H1 (cell line): ENCODE data around the gene HMGN3. TPM values are rescaled to one million over a fixed set of nuclear protein-coding genes. Genes with fewer than 3 reads are reported as not detected.

ENCODE experiments used
- CTCF ChIA-PET: fragments of 300-600 bp; sonication (Branson Sonifier 250); formaldehyde crosslinking; loops from one replicate; lab custom pipeline; 2021; ENCODE audit not compliant: partially characterized antibody; lab: Charles Lee
- POLR2A ChIA-PET: fragments of 300-600 bp; sonication (Branson Sonifier 250); formaldehyde crosslinking; loops from one replicate; lab custom pipeline; 2021; ENCODE audit warnings: inconsistent platforms; ENCODE audit not compliant: partially characterized antibody; lab: Charles Lee
- DNase-seq, 2 experiments: peaks; one replicate each; pipeline versions ENCODE4 v3.0.0 to v3.0.0-alpha.2; 2010 to 2022; ENCODE audit warnings: low spot score in 2 of 2, low read depth in 1 of 2, mixed read lengths in 1 of 2
- FAIRE-seq: peaks from 2 replicates; lab custom pipeline; 2011; peaks lifted over from hg19 to GRCh38; lab: Jason Lieb, UNC
- H2AFZ ChIP-seq: 2 replicates; pipeline ENCODE4 v1.8.1; 2012; ENCODE audit warnings: low read length, inconsistent platforms
- H2AK5ac ChIP-seq: 2 replicates; pipeline ENCODE4 v1.6.1; 2013; ENCODE audit warnings: low read depth, low read length
- H2BK120ac ChIP-seq: replicated peaks from 2 replicates; pipeline ENCODE3; 2013; ENCODE audit warnings: low read depth, low read length, inconsistent platforms
- H2BK12ac ChIP-seq: 2 replicates; pipeline ENCODE4 v1.6.1; 2013; ENCODE audit warnings: low read depth, low read length
- H2BK15ac ChIP-seq: 2 replicates; pipeline ENCODE4 v1.6.1; 2013; ENCODE audit warnings: low read length
- H2BK20ac ChIP-seq: 2 replicates; pipeline ENCODE4 v1.6.1; 2013; ENCODE audit warnings: low read length
- H2BK5ac ChIP-seq: 2 replicates; pipeline ENCODE4 v1.6.1; 2013; ENCODE audit warnings: low read depth, low read length
- H3K14ac ChIP-seq: 2 replicates; pipeline ENCODE4 v1.6.1; 2013; ENCODE audit warnings: inconsistent platforms; ENCODE audit not compliant: insufficient read length
- H3K18ac ChIP-seq: 2 replicates; pipeline ENCODE4 v1.6.1; 2013; ENCODE audit warnings: low read length; ENCODE audit errors: extremely low read depth
- H3K23ac ChIP-seq: 2 replicates; pipeline ENCODE4 v1.6.1; 2013; ENCODE audit warnings: inconsistent platforms; ENCODE audit not compliant: insufficient read length
- H3K23me2 ChIP-seq: 2 replicates; pipeline ENCODE4 v1.6.1; 2013; ENCODE audit warnings: low read depth, low read length
- H3K27ac ChIP-seq: 2 replicates; pipeline ENCODE4 v1.6.1; 2011; ENCODE audit warnings: low read depth, low read length, inconsistent platforms
- H3K27me3 ChIP-seq, 4 experiments: replicated peaks in 1 of 4; 1 replicate in 1 of 4; 2 replicates in 3 of 4; pipeline versions ENCODE4 v1.6.1 to v1.8.1; 2011 to 2013; ENCODE audit warnings: low read length in 3 of 4, mild to moderate bottlenecking in 3 of 4, inconsistent platforms in 2 of 4, mixed read lengths in 2 of 4, moderate library complexity in 1 of 4; ENCODE audit not compliant: control insufficient read depth in 3 of 4, insufficient read depth in 3 of 4; ENCODE audit errors: extremely low read depth in 1 of 4
- H3K36me3 ChIP-seq, 4 experiments: 2 replicates each; pipeline versions ENCODE4 v1.6.1 to v1.8.1; 2011 to 2013; ENCODE audit warnings: mild to moderate bottlenecking in 4 of 4, low read length in 3 of 4, moderate library complexity in 2 of 4, control low read depth in 1 of 4, inconsistent platforms in 1 of 4; ENCODE audit not compliant: insufficient read depth in 4 of 4, control insufficient read depth in 2 of 4
- H3K4ac ChIP-seq: replicated peaks from 2 replicates; pipeline ENCODE3; 2013; ENCODE audit warnings: low read length, low read depth, mixed read lengths, inconsistent platforms; ENCODE audit not compliant: insufficient read length
- H3K4me1 ChIP-seq, 4 experiments: replicated peaks in 1 of 4; 1 replicate in 1 of 4; 2 replicates in 3 of 4; pipeline versions ENCODE4 v1.6.1 to v1.8.1; 2011 to 2013; ENCODE audit warnings: low read length in 3 of 4, inconsistent platforms in 2 of 4, mixed read lengths in 1 of 4; ENCODE audit not compliant: insufficient read depth in 4 of 4, control insufficient read depth in 3 of 4
- H3K4me2 ChIP-seq, 2 experiments: 2 replicates each; pipeline versions ENCODE4 v1.6.1 to v1.8.1; 2011 to 2013; ENCODE audit warnings: low read depth in 2 of 2, low read length in 2 of 2, control low read depth in 1 of 2, inconsistent platforms in 1 of 2, mild to moderate bottlenecking in 1 of 2; ENCODE audit not compliant: insufficient read depth in 1 of 2
- H3K4me3 ChIP-seq, 4 experiments: fragments of 200-600, 300-600 bp in 1 of 4; sonication (generic), shearing (Covaris generic), sonication (Bioruptor Twin) in 1 of 4; 2 replicates each; pipeline versions ENCODE4 v1.5.1 to v1.8.1; 2011 to 2016; ENCODE audit warnings: low read length in 4 of 4, low read depth in 3 of 4, control low read depth in 2 of 4, inconsistent platforms in 2 of 4, mild to moderate bottlenecking in 2 of 4, mixed read lengths in 1 of 4, moderate library complexity in 1 of 4; ENCODE audit not compliant: insufficient read depth in 2 of 4; ENCODE audit errors: extremely low read depth in 1 of 4
- H3K56ac ChIP-seq: replicated peaks from 2 replicates; pipeline ENCODE3; 2013; ENCODE audit warnings: low read depth, mild to moderate bottlenecking, mixed read lengths, low read length, inconsistent platforms; ENCODE audit not compliant: insufficient read length
- H3K79me1 ChIP-seq: 2 replicates; pipeline ENCODE4 v1.6.1; 2013; ENCODE audit warnings: low read depth, low read length, control low read depth
- H3K79me2 ChIP-seq, 2 experiments: 2 replicates each; pipeline versions ENCODE4 v1.6.1 to v1.8.1; 2012 to 2013; ENCODE audit warnings: low read length in 2 of 2, mild to moderate bottlenecking in 2 of 2, inconsistent platforms in 1 of 2; ENCODE audit not compliant: insufficient read depth in 2 of 2, control insufficient read depth in 1 of 2
- H3K9ac ChIP-seq, 4 experiments: replicated peaks in 1 of 4; 1 replicate in 1 of 4; 2 replicates in 3 of 4; pipeline versions ENCODE4 v1.6.1 to v1.8.1; 2011 to 2013; ENCODE audit warnings: low read depth in 3 of 4, low read length in 3 of 4, control low read depth in 2 of 4, mild to moderate bottlenecking in 2 of 4, moderate library complexity in 2 of 4, inconsistent platforms in 1 of 4; ENCODE audit errors: extremely low read depth in 1 of 4
- H3K9me3 ChIP-seq, 2 experiments: 2 replicates each; pipeline versions ENCODE4 v1.6.1 to v1.8.1; 2012 to 2013; ENCODE audit warnings: mild to moderate bottlenecking in 2 of 2, moderate library complexity in 2 of 2, control low read depth in 1 of 2, inconsistent platforms in 1 of 2, low read depth in 1 of 2, low read length in 1 of 2, mixed read lengths in 1 of 2; ENCODE audit not compliant: insufficient read depth in 2 of 2
- H4K20me1 ChIP-seq, 2 experiments: replicated peaks in 1 of 2; 2 replicates each; pipeline versions ENCODE3 to v1.8.1; 2011 to 2013; ENCODE audit warnings: inconsistent platforms in 2 of 2, low read length in 2 of 2, mild to moderate bottlenecking in 1 of 2; ENCODE audit not compliant: insufficient read depth in 2 of 2, control insufficient read depth in 1 of 2
- H4K5ac ChIP-seq: 2 replicates; pipeline ENCODE4 v1.6.1; 2013; ENCODE audit warnings: low read length, low read depth, mixed read lengths, inconsistent platforms; ENCODE audit not compliant: insufficient read length
- H4K8ac ChIP-seq: 2 replicates; pipeline ENCODE4 v1.8.0; 2013; ENCODE audit warnings: mild to moderate bottlenecking, moderate library complexity, low read length, inconsistent platforms; ENCODE audit not compliant: insufficient read depth; ENCODE audit errors: extremely low read depth
- H4K91ac ChIP-seq: replicated peaks from 2 replicates; pipeline ENCODE3; 2013; ENCODE audit warnings: low read length, mixed read lengths, inconsistent platforms; ENCODE audit not compliant: insufficient read length
- ASH2L ChIP-seq: fragments of 200-600, 300-600 bp; sonication (generic); IDR thresholded peaks from one replicate; pipeline ENCODE4 v1.7.1; 2017; ENCODE audit warnings: low read length
- CHD2 ChIP-seq: IDR thresholded peaks from 2 replicates; pipeline ENCODE4 v1.6.1; 2012; ENCODE audit warnings: low read length, improper control_type of control experiment
- GABPA ChIP-seq: IDR thresholded peaks from 2 replicates; pipeline ENCODE4 v1.6.1; 2011; ENCODE audit warnings: mild to moderate bottlenecking, low read length, moderate library complexity, borderline replicate concordance; ENCODE audit not compliant: insufficient read depth
- HDAC2 ChIP-seq, 2 experiments: fragments of 300-600 bp in 1 of 2; sonication (generic) in 1 of 2; IDR thresholded peaks; 2 replicates each; pipeline ENCODE4 v1.6.1; 2011 to 2012; ENCODE audit warnings: low read depth in 2 of 2, low read length in 2 of 2, mild to moderate bottlenecking in 2 of 2, moderate library complexity in 2 of 2, borderline replicate concordance in 1 of 2, inconsistent platforms in 1 of 2
- MAFK ChIP-seq: IDR thresholded peaks from 2 replicates; pipeline ENCODE4 v1.6.1; 2012; ENCODE audit warnings: low read depth, mild to moderate bottlenecking, improper control_type of control experiment, low read length
- NRF1 ChIP-seq: IDR thresholded peaks from 2 replicates; pipeline ENCODE4 v1.6.1; 2011; ENCODE audit warnings: mild to moderate bottlenecking, low read depth, low read length, improper control_type of control experiment
- POLR2A ChIP-seq, 2 experiments: IDR thresholded peaks; 1 replicate in 1 of 2; 2 replicates in 1 of 2; pipeline ENCODE4 v1.6.1; 2011; ENCODE audit warnings: low read depth in 2 of 2, low read length in 2 of 2, mild to moderate bottlenecking in 2 of 2; ENCODE audit errors: control extremely low read depth in 1 of 2
- POLR2AphosphoS5 ChIP-seq: IDR thresholded peaks from 2 replicates; pipeline ENCODE4 v1.6.1; 2011; ENCODE audit warnings: low read depth, low read length
- POU5F1 ChIP-seq: IDR thresholded peaks from 2 replicates; pipeline ENCODE4 v1.6.1; 2011; ENCODE audit warnings: low read depth, mild to moderate bottlenecking, low read length, moderate library complexity
- TAF1 ChIP-seq: IDR thresholded peaks from 2 replicates; pipeline ENCODE4 v1.6.1; 2011; ENCODE audit warnings: mild to moderate bottlenecking, low read depth, low read length
- TBP ChIP-seq: IDR thresholded peaks from 2 replicates; pipeline ENCODE4 v1.6.1; 2011; ENCODE audit warnings: low read depth, low read length, improper control_type of control experiment
- TCF12 ChIP-seq: IDR thresholded peaks from 2 replicates; pipeline ENCODE4 v1.6.1; 2011; ENCODE audit warnings: low read depth, mild to moderate bottlenecking, low read length
- TEAD4 ChIP-seq: IDR thresholded peaks from 2 replicates; pipeline ENCODE4 v1.6.1; 2012; ENCODE audit warnings: low read depth, low read length, inconsistent platforms, mixed read lengths
- WGBS, 2 experiments: shearing (Covaris generic) in 1 of 2; methylation state at CpG; one replicate each; pipeline versions ENCODE4 v1.1.6 to v1.1.7; 2013 to 2015; ENCODE audit warnings: low lambda C conversion rate in 2 of 2, mixed read lengths in 2 of 2, inconsistent platforms in 1 of 2, low coverage in 1 of 2, missing lambda C conversion rate in 1 of 2; ENCODE audit not compliant: insufficient replicate concordance in 2 of 2, insufficient coverage in 1 of 2, insufficient read length in 1 of 2; ENCODE audit errors: extremely low coverage in 1 of 2, missing lambda C conversion rate in 1 of 2; 5-methylcytosine and 5-hydroxymethylcytosine counted together
- polyA plus RNA-seq, 7 experiments: library from polyadenylated mRNA; depleted of rRNA in 3 of 7; stranded (reverse) in 5 of 7; unstranded in 2 of 7; fragments of >200 nt in 5 of 7; fragments of 200-250 nt in 2 of 7; gene quantifications; 1 replicate in 5 of 7; 2 replicates in 1 of 7; 4 replicates in 1 of 7; pipeline versions ENCODE4 v1.2.1 to v1.2.3, GENCODE V29; 2011 to 2013; ENCODE audit warnings: missing spikeins in 2 of 7, mixed read lengths in 2 of 7
- total RNA-seq: library from RNA; stranded (reverse); fragmentation: NEBNext Ultra II Directional; extraction: Animal tissue kit (Norgen Biotek cat#: 25700); gene quantifications from 2 replicates; pipeline ENCODE4 v1.2.1, GENCODE V29; 2021
- TF ChIP-seq, protein P1 (sequence below): IDR thresholded peaks from 2 replicates; pipeline ENCODE4 v1.6.1; 2012; ENCODE audit warnings: inconsistent platforms

Gene HMGN3
- total and polyA plus RNA-seq, 2 of the 8 experiments (the other 6 are each of a cell fraction or from before 2014, with no cell fraction given), result 84.4 to 167 TPM

GRCh38 chr6:79152269-79152737 lies 82.2 kb downstream of the HMGN3 start:
- ChIA-PET POLR2A (interaction anchor here (0.6 to 3.9 kb wide), 6 partner anchors 8 to 461 kb away, joined by 3 to 13 read pairs (median 4); partner anchors contain the start of gene PHIP), CTCF (no interaction called here)
- Histone ChIP-seq H2BK5ac (peak overlapping the region; percentile 94), H2BK20ac (no peak overlapping the region), H4K91ac (peak overlapping the region; percentile 32), H3K23me2 (no peaks in the 10 kb centered on the region), H3K4me2 (peak overlapping the region; percentile 43 to 48), H3K56ac (no peak overlapping the region), H3K27me3 (no peaks in the 10 kb centered on the region), H3K23ac (no peak overlapping the region), H3K9me3 (no peaks in the 10 kb centered on the region), H3K9ac (peak overlapping the region in 2 of 4 experiments; percentile 0 to 24; a peak in 4 of 7 replicates), H3K79me1 (no peaks in the 10 kb centered on the region), H3K4me3 (peak overlapping the region in 1 of 4 experiments; percentile 31; a peak in 1 of 8 replicates), H3K79me2 (no peaks in the 10 kb centered on the region), H2BK12ac (peak overlapping the region; percentile 65), H3K36me3 (no peaks in the 10 kb centered on the region), H3K27ac (peak overlapping the region; percentile 78), H2BK15ac (no peak overlapping the region), H2BK120ac (peak overlapping the region; percentile 69), H3K4ac (no peak overlapping the region), H4K20me1 (no peaks in the 10 kb centered on the region), H2AFZ (no peak overlapping the region), H3K4me1 (peaks cover 3 to 34% (median 16%) of the 10 kb centered on the region in 4 experiments; a peak in 6 of 7 replicates), H2AK5ac (no peak overlapping the region; the same call in 1 of the 2 replicates), H4K8ac (peak overlapping the region; percentile 66; the same call in 1 of the 2 replicates), H4K5ac (peak overlapping the region; percentile 74), H3K14ac (no peak overlapping the region), H3K18ac (peak overlapping the region; percentile 65; the same call in 1 of the 2 replicates)
- peak; percentile 99 for FAIRE-seq
- DNase-seq, result peak; percentile 61 to 88
- 3% methylated on average over 5 of the region's 5 CpGs; no CpG with 5 or more reads in 1 of the 2 experiments for WGBS, 2 experiments
- TF ChIP-seq, protein P1, sequence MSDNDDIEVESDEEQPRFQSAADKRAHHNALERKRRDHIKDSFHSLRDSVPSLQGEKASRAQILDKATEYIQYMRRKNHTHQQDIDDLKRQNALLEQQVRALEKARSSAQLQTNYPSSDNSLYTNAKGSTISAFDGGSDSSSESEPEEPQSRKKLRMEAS, result peak; percentile 71
- TF ChIP-seq POLR2AphosphoS5, result peak; percentile 77
- TF ChIP-seq TCF12, result peak; percentile 81; the same call in 1 of the 2 replicates
- TF ChIP-seq ASH2L, result peak; percentile 35
- TF ChIP-seq TEAD4, result peak; percentile 78
- TF ChIP-seq POU5F1, result 0 out of 2 replicates have a peak, but pooled peaks have one; percentile 24
- peak; percentile 58 for TF ChIP-seq TBP
- TF ChIP-seq HDAC2 (IDR thresholded peaks at IDR 0.05; ENCODE audit: borderline replicate concordance in 1 of 2, low read depth in 2 of 2, low read length in 2 of 2), result peak; percentile 33 to 87; a peak in 2 of 4 replicates
- no peak for TF ChIP-seq GABPA
- TF ChIP-seq MAFK, result peak; percentile 59
- peak; percentile 59 for TF ChIP-seq CHD2
- peak; percentile 45 to 79 for TF ChIP-seq POLR2A (IDR thresholded peaks at IDR 0.05; ENCODE audit: control extremely low read depth in 1 of 2, low read depth in 2 of 2, low read length in 2 of 2)
- 0 out of 2 replicates have a peak, but pooled peaks have one; percentile 55 for TF ChIP-seq TAF1
- TF ChIP-seq NRF1, result no peak
